HL-60/S4 treated with retinoic acid at 250 ng/mL for 4 days and 3 days (cell line): ENCODE results near the gene NAV3.

Experiments
- in situ Hi-C: fragments of 300-500 bp; cut with MboI; formaldehyde crosslinking; loops from 2 replicates; pipeline ENCODE4 v1.7.0; 2022; ENCODE audit warnings: low sequenced_read_pairs

Gene NAV3

DNA sequence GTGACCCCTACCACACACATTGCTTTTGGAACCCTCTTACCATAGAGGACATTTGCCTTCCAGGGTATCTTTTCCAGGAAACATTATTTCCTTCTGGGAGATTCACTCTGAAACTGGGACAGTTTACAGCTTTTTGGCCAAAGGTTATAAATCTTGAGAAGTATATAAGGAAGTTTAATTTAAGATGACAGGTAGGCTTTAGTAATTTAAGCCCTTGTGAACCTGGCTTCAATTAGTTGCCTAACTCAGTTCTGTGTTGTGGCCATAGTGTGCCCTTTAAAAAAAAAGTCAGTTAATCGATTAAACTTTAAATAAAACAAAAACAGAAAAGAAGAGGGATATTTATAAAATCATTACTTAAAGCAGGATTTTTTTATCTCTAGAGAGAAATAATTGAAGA, 142.9 kb downstream of the NAV3 start:
- in situ Hi-C loops, result no loop called here

- in situ Hi-C loops, result no loop called here
Measured at GRCh38 chr12:77974645-77975044, 144.0 kb downstream of the NAV3 start.

DNA sequence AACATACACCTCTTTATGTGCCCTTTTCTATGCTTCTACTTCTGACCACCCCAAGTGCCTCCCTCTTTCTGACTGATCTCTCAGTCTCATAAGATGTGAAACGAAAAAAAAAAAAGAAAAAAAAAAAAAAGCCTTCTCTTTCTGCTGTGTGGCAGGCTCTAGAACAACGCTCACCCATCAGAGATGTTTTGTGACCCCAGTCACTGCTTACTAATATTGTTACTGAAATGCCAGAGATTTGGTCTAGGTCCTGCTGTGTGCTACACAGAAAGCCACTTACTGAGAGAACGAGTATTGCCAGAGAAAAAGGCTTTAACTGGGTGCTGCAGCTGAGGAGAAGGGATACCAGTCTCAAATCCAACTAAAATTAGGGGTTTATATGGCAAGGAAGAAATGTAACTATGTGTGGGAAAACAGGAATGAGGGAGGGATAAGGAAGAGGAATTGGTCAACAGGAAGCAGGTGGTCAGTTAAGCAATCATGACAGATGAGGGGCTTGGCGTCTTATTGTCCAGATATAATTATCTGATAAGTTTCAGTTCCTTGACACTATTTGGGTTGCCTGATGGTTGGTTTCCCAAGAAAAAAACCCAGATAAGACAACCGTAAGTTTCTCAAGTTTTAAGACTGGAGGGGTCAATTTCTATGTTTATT, 149.0 kb downstream of the NAV3 start:
- in situ Hi-C loops, result no loop called here

GRCh38 chr12:77980782-77981181, 150.1 kb downstream of the NAV3 start:
- in situ Hi-C loops, result no loop called here

- in situ Hi-C loops, result no loop called here
Measured at GRCh38 chr12:77983859-77984258, 153.2 kb downstream of the NAV3 start.

DNA sequence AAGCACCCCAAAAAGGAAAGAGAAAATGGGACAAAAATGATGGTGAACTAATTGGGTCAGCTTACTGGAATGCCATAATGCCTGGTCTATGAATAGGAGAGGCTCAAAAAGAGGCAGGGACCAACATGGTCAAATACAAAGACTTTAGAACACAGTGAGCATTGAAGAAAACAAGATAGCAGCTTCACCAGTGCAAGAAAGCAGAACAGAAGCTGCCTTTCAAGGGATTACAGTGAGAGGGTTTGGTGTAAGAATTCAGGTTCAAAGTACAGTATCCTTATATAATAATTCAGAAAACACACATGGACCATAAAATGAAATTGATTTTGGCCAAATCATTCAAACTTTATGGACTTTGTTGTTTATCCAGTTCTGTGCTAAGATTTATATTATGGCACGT, 162.1 kb downstream of the NAV3 start:
- in situ Hi-C loops, result no loop called here

- in situ Hi-C loops, result no loop called here
Measured at GRCh38 chr12:77993658-77994057, 163.0 kb downstream of the NAV3 start.

GRCh38 chr12:77995436-77996167, 164.9 kb downstream of the NAV3 start:
- in situ Hi-C loops, result no loop called here

DNA sequence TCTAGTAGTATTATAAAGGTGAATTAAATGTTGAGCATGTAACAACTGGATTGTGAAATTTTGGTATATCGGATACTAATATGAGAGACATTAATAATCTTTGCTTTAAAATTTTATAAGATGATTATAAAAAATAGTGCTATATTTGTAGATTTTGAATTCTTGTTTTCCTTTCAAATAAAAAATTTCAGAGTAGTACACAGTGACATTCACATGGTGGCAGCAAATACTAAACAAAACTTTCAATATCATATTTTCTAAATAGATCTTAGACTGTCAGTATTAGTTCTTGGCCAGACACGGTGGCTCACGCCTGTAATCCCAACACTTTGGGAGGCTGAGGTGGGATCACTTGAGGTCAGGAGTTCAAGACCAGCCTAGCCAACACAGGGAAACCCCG, 166.0 kb downstream of the NAV3 start:
- in situ Hi-C loops, result no loop called here

DNA sequence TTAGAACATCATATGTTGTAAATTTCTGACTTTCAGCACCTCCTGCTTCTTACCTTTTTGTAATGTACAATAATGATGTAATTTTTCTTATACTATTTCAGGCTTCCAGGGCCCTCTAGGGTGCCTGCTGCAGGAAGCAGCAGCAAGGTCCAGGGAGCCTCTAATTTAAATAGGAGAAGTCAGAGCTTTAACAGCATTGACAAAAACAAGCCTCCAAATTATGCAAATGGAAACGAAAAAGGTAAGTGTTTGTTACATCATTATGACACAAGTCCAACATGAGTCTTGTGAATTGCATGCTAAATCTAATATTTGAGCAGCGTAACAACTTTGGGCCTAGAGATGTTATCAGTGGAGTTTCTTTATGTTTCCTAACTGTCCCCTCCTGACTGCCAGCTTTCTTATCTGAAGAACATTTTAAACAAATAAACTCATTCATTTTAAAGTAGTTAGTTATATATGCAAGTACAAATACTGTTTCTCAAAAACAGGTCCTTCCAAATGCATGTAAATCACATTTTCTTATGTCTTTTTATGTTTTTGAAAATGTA, 167.6 kb downstream of the NAV3 start:
- in situ Hi-C loops, result no loop called here

DNA sequence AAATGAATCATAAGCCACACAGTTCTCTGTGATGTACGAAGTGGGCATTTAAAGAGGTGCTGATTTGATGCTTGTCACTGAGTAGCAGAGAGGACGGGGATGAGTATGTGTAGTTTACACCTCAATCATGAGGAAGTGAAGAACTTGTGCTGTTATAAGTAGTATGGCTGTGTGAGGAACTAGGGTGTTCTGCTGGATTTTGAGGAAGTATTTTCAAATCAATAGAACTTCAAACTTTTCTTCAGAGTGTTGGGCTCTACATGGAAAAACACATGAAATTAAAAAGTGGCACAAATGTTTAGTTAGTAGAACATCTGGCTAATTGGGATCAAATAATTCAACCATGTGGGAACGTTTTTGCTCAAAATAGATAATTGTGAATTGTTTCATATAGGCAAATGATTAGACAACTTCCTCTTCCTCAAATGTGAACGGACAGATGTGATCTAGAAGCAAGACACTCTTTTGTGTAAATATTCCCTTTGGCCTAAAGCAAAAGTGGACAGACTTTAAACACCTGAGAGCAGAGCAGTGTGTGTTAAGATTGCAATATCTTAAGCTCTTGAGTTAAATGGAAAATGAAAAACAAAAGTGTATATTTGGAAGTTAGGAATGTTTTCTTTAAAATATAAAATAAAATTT, 168.5 kb downstream of the NAV3 start:
- in situ Hi-C loops, result no loop called here

GRCh38 chr12:78002878-78003277, 172.2 kb downstream of the NAV3 start:
- in situ Hi-C loops, result no loop called here

DNA sequence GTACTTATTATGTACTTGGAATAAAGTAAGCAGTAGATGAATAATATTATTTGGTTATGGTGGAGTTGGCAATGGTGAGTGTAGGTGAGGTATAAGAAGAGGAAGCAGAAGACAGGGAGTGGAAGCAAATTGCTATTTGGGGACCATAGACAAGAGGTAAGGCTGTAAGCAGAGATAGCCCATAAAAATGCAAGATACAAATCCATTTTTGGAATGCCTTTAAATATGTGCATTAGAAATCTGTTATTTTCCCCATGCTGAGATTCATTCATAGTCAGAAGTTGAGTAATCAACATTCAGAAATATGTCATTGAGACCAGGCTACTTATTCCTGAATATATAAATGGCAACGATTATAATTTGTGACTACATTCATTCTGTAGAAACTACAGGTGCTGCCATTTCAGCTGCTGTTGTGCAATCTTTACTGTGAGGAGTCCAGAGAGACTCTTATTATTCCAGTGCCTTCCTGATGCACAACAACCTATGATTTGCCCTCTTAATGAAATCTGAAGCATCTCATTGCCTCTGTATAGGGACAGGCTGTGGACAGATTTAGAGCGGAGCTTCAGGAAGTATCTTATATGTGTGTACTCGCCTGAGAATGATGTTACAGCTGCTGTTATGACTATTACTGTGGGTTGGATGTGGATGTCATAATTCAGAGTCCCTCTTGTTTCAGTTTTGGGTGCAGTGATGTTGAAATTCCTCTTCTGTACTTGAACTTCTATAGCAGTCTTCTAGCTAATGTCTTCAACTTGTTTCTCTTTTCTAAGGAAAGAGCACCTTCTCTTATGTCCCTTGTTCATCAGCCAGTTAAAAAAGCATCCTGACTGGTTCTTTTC, 173.8 kb downstream of the NAV3 start:
- in situ Hi-C loops, result no loop called here

GRCh38 chr12:78005094-78005492, 174.4 kb downstream of the NAV3 start:
- in situ Hi-C loops, result no loop called here

GRCh38 chr12:78007173-78007572, 176.5 kb downstream of the NAV3 start:
- in situ Hi-C loops, result no loop called here

- in situ Hi-C loops, result no loop called here
Measured at GRCh38 chr12:78009031-78009430, 178.3 kb downstream of the NAV3 start.

GRCh38 chr12:78018171-78018910, 187.6 kb downstream of the NAV3 start:
- in situ Hi-C loops, result no loop called here

GRCh38 chr12:78018939-78019338, 188.2 kb downstream of the NAV3 start:
- in situ Hi-C loops, result no loop called here

- in situ Hi-C loops, result no loop called here
Measured at GRCh38 chr12:78028426-78028825, 197.7 kb downstream of the NAV3 start.

- in situ Hi-C loops, result no loop called here
Measured at GRCh38 chr12:78034025-78034424, 203.3 kb downstream of the NAV3 start.
